ENCODE measurements around the gene TNS1.

- TF ChIP-seq CTCF (IDR thresholded peaks at IDR 0.05) (no peak), EZH2 (IDR thresholded peaks at IDR 0.05; ENCODE audit: borderline replicate concordance, insufficient read depth, low read depth, low read length, poor library complexity, severe bottlenecking) (no peak)
Measured at GRCh38 chr2:217847115-217847514, 155.7 kb downstream of the TNS1 start.

All from B cell (primary cell).